Ishikawa (cell line): Measurements from ENCODE around the gene CLCN1.

ENCODE experiments used
- CEBPB ChIP-seq: IDR thresholded peaks from 2 replicates; pipeline ENCODE4 v1.6.1; 2012
- EP300 ChIP-seq: IDR thresholded peaks from 2 replicates; pipeline ENCODE4 v1.6.1; 2012; ENCODE audit warnings: borderline replicate concordance
- NFIC ChIP-seq: IDR thresholded peaks from 2 replicates; pipeline ENCODE4 v1.6.1; 2012
- RAD21 ChIP-seq: IDR thresholded peaks from 2 replicates; pipeline ENCODE4 v1.6.1; 2012; ENCODE audit warnings: low read depth
- TAF1 ChIP-seq: IDR thresholded peaks from 2 replicates; pipeline ENCODE4 v1.6.1; 2012; ENCODE audit warnings: low read depth, mild to moderate bottlenecking
- TF ChIP-seq, protein P1 (sequence below): IDR thresholded peaks from 2 replicates; pipeline ENCODE4 v1.6.1; 2012

DNA sequence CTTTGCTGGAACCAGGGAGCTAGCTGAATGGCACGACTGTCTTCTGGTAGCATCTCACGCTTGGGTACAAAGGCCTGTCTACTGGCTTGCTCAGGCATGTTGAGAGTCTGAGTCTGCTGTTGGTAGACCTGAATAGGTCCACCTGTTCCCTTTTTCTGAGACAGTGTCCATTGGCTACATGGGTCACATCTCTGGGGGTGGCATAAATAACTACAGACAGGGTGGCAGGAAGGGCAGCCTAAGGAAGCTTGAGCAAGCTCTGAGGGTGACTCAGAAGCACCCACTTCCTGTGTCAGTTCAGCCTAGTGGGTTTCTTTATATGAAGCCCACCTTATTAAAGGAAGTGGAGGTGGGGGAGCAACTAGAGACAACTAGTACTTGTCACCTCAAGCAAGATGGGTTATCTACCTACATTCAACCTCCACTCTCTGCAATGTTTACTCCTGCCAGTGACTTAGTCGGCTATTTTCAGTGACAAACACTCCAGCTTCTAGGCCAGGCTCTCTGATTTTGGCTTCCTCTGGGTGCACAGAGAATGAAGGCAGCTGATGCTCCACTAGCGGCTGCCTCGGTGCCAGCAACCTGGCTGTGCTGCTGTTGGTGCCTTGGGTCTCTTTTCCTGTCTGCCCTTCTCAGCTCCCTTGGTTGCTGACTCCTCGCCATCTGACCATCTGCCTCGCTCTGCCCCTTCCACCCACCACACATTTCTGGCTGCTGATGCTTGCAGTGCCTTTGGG is 59.6 kb downstream of the CLCN1 start:
- no peak for TF ChIP-seq NFIC
- no peak for TF ChIP-seq CEBPB
- TF ChIP-seq EP300, result no peak
- TF ChIP-seq TAF1, result no peak
- TF ChIP-seq, protein P1, sequence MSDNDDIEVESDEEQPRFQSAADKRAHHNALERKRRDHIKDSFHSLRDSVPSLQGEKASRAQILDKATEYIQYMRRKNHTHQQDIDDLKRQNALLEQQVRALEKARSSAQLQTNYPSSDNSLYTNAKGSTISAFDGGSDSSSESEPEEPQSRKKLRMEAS, result no peak
- TF ChIP-seq RAD21, result no peak
